NCI-H345 treated with DMSO at 0.1 percent for 48 hours (cell line): ENCODE results near the gene WBP1L.
"Not testable (repeated sequence)": the region's sequence is repeated elsewhere in the genome, so short reads cannot be mapped to it uniquely, and the experiment has no call there.

Experiments
- DNase-seq: peaks from one replicate; lab custom pipeline; 2025; ENCODE audit not compliant: unreplicated experiment; lab: John Stamatoyannopoulos, UW

Gene WBP1L

DNA sequence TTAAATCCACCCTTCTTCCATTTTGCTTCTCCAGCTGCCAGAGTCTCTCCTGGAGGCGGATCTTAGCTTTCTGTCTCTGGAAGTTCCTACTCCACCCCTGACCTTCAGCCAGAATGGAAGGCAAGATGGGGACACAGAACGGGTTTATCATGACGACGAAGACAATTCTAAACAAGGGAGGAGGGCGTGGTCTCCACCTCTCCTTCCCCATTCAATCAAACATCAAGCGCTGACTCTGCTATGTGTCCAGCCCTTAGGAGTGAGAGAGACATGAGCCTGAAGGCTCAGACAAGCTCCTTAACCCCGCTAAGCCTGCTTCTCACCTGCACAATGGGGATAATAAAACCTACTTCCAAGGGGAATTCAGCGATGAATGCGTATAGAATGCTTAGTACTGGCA is 90.4 kb downstream of the WBP1L start:
- DNase-seq = no peak

DNA sequence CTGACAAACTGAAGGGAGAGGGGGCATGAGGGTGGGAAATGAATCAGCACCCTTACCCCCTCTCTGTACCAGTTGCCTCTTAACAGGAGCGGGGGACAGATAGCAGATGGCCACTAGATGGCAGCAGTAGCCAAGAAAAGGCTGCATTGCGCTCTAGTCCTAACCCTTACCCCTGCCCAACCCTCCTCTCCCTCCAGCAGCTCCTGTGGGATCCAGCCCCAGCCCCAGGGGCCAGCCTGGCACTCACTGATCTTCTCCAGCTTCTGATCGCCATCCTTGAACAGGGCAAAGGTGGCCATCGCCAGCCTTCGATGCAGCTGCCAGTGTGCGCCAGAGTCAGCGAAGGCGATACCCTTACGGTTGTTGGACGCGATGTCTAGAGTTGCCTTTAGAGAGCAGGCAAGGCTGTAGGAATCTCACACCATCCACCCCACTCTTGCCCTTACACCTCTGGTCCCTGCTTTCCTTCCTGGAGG is 91.3 kb downstream of the WBP1L start:
- DNase-seq = peak; percentile 41

DNA sequence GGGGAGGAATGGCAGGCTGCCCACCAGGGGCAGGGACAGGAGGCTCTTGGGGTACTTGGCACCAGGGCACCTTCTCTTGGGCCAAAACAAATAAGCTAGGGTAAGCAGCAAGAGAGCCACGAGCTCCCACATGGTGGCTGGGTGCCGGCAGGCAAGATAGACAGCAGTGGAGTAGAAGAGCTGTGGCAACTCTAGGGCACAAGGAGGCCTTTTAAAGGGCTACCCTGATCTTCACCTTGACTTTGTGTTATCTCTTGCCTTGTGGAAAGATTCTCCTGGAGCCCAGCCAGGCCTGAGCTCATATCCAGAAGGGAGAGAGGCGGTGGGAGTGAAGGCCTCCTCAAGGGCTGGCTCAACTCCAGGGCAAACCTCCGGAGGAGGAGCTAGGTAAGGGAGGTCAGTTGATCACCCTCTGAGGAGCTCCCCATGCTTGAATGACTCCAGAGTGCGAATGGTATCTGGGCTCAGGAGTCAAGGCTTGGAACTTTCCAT is 93.5 kb downstream of the WBP1L start, which contains the start of gene CYP17A1:
Gene CYP17A1 (minus strand): TSS at position 184 of the 492 bp plus-strand sequence. CDS start 52 bp downstream, at position 132.
- no peak for DNase-seq

DNA sequence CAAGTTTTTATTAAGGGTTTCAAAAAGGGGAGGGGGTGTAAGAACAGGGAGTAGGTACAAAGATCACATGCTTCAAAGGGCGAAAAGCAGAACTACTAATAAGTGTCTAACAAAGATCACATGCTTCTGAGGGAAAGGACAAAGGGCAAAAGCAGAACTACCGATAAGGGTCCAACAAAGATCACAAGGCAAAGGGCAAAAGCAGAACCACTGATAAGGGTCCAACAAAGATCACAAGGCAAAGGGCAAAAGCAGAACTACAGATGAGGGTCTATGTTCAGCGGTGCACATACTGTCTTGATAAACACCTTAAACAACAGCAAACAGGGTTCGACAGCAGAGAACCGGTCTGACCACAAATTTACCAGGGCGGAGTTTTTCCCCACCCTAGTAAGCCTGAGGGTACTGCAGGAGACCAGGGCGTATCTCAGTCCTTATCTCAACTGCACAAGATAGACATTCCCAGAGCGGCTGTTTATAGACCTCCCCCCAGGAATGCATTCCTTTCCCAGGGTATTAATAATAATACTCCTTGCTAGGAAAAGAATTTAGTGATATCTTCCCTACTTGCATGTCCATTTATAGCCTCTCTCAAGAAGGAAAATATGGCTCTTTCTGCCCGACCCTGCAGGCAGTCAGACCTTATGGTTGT is 94.7 kb downstream of the WBP1L start:
- not testable (repeated sequence) for DNase-seq

DNA sequence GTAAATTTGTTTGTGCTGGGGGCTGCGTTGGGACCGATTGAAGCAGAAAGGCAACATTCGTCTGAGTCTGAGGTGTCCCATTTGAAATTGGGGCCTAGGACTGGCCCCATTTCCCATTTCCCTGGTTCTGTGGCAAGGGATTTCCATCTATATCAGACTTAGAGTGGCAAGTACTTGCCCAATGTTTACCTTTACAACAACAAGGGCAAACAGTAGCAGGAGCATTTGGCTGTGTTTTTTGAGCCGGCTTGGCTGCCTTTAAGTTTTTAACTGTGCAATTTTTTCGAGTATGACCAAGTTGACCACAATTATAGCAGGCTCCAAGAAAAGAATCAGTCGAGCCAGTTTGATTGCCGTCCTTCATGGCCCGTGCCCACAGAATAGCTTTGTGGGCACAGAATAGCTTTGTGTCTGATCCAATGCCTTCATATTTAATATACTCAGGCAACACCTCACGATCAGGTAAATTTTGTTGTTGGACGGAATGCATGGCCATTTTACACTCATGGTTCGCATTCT is 98.1 kb downstream of the WBP1L start:
- DNase-seq = no peak

DNA sequence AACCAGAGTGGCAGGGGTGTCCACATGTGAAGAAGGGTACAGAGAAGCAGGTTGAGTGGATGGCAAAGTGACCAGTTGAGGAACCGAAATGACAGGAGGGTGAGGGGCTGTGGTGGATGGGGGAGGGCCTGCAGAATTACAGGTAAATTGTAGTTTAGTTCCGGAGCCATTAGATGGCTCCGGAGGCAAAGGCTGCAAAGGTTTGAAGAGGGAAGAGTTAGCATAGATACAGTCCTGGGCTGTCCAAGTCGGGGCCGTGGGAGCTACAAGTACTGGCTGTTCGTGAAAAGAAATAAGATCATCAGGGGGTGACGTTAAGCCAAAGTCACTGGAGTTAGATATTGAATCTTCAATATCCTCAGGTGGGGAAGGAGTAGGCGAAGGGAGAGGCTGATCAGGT is 99.4 kb downstream of the WBP1L start:
- not testable (repeated sequence) for DNase-seq

DNA sequence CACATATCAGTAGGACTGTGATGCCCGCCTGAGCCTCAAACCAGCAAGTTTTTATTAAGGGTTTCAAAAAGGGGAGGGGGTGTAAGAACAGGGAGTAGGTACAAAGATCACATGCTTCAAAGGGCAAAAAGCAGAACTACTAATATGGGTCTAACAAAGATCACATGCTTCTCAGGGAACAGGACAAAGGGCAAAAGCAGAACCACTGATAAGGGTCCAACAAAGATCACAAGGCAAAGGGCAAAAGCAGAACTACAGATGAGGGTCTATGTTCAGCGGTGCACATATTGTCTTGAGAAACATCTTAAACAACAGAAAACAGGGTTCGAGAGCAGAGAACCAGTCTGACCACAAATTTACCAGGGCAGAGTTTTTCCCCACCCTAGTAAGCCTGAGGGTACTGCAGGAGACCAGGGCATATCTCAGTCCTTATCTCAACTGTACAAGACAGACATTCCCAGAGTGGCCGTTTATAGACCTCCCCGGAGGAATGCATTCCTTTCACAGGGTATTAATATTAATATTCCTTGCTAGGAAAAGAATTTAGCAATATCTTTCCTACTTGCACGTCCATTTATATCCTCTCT is 100.5 kb downstream of the WBP1L start:
- DNase-seq = not testable (repeated sequence)

DNA sequence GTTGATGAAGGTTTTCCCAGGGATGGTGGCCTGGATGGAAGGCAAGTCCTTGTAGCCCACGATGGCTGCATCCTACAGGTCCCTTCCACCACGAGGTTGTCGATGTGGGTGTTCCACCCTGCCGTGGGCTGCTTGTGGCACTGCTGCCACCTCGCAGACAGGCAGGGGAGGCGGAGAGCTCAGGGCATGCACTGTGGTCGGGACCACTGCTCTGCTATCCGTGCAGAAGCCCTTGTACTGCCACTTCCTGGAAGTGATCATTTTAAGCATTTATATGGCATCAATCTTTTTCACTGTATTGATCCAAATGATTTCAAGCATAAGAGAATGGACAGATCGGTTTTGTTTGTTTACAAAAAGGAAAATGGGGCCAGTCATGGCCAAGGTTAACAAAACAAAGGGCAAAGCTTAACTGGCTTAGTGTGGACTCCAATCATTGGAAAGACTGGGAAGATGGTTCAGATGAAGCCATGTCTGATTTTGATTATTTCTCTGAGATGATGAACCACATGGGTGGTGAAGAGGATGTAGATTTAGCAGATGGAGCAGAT is 101.7 kb downstream of the WBP1L start:
- DNase-seq = no peak

DNA sequence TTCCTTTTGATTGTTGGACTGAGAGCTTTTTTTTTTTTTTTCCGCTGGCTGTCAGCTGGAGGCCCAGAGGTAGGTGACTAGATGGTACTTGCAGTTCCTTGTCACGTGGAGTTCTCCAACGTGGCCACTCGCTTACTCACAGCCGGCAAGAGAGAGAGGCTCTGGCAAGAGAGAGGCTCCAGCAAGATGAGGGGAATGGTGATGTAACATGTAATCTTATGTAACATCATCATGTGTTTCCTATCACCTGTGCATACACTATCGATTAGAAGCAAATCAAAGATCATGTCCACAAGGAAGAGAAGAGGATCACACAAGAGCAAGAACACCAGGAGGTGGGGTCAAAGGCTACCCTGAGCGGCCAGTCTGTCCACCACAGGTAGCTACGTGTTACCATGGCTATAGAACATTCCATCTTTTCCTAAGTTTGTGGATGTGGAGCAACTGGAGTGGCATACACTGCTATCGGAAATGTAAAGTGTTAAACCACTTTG is 106.3 kb downstream of the WBP1L start:
- DNase-seq = no peak

DNA sequence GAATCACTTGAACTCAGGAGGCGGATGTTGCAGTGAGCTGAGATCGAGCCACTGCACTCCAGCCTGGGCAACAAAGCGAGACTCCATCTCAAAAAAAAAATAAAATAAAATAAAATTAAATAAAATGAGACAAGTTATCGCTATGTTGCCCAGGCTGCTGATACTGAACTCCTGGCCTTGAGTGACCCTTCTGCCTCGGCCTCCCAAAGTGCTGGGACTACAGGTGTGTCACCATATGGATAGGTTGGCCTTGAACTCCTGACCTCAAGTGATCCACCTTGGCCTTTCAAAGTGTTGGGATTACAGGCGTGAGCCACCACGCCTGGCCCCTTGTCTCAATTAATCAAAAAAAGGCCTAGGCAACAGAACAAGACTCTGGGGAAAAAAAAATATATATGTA is 109.5 kb downstream of the WBP1L start:
- not testable (repeated sequence) for DNase-seq

DNA sequence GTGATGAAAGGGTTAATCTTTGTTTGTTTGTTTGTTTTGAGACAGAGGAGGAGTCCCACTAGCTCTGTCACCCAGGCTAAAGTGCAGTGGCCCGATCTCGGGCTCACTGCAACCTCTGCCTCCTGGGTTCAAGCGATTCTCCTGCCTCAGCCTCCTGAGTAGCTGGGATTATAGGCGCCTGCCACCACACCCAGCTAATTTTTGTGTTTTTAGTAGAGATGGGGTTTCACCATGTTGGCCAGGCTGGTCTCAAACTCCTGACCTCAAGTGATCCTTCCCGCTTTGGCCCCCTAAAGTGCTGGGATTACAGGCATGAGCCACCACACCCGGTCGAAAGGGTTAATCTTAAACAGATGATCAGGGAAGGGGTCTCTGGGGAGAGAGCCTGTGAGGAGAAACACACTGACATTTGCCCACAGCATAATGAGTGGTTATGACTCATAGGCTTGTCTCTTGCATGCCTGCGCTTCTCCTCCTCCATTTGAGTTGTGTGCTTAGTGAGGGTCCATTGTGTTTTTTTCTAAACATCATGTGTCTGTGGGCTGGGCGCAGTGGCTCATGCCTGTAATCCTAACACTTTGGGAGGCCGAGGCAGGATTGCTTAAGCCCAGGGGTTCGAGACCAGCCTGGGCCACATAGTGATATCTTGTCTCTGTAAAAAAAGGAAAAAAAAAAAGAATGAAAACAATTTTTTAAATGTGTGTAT is 112.1 kb downstream of the WBP1L start:
- DNase-seq = not testable (repeated sequence)

DNA sequence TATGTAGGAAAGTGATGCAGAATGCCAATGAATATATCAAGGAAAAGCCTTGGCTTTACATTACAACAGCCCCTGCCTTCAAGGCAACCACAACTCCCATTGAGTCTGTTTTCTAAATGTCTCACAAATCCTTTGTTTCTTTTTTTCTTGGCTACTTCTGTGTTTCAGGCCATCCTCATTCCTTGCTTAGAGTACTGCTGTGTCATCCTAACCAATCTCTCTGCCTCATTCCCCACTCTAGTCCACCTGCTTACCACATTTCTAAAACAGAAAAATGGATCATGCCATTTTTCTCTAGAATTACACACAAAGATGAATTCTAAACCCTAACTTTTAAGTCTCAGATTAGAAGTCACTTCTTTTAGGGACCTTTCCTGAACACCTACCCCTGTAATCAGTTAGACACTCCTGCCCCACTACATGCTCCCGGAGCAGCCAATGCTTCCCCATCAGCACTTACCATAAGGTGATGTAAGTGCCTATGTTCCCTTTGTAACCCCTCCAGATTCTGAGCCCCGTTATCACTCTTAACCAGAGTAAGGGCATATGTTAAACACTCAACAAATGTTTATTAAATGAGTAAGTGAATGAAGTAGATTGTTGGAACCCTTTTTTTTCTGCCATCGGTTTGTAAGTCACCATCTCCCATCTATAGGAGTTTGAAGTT is 113.1 kb downstream of the WBP1L start:
- DNase-seq = no peak

DNA sequence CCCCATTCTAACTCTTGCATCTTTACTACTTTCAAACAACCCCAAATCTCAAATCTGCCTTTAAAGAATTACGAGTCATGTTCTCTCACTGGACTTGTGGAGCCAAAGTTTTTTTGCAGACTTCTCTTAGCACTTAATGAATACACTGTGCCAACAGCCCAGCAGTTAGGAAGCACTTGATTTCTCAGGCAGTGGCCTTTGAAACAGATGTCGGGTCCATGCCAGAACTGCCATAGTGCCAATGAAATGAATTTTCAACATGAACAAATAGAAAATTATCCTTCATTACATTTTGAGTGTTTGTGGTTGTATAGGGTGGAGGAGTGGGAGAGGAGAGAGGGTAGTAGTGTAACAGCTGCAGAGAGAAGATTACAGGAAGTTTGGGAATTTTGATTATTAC is 116.2 kb downstream of the WBP1L start:
- no peak for DNase-seq

DNA sequence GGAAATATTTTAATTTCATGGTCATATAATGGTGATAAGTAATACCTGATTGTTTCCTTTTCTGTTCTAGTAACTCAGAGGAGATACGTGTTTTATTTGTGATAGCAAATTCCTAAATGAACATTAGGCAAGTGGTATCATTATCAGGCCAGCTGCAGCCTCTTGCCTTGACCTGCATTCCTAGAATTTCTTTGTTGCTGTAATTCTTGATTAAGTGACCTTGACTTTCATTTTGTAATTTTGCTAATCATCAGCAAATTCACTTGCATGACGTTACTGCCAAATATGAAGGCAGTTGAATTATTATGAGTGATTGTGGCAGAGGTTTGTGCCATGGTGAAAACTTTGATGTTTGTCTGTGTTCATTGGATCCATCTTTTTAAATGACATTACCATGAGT is 119.9 kb downstream of the WBP1L start:
- no peak for DNase-seq

DNA sequence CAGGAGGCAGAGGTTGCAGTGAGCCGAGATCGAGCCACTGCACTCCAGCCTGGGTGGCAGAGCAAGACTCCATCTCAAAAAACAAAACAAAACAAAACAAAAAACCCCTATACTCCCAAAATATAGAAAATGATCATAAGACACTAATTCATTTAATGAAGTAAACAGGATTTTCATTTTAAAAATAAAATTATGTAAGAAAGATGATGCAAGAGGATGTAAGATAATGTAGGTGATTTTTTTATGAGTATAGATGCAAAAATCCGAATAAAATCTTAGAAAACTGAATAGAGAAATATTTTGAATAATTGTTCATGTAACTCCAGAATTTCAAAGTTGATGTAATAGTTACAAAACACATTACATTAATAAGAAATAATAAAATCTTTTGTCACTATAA is 121.9 kb downstream of the WBP1L start:
- no peak for DNase-seq
